DMS79 treated with DMSO at 0.1 percent for 48 hours (cell line): ENCODE data around the gene SLC47A2.

ENCODE experiments used
- DNase-seq: peaks from one replicate; lab custom pipeline; 2025; lab: John Stamatoyannopoulos, UW

Gene SLC47A2

GRCh38 chr17:19664136-19664820 is 52.1 kb downstream of the SLC47A2 start:
- no peak for DNase-seq

DNA sequence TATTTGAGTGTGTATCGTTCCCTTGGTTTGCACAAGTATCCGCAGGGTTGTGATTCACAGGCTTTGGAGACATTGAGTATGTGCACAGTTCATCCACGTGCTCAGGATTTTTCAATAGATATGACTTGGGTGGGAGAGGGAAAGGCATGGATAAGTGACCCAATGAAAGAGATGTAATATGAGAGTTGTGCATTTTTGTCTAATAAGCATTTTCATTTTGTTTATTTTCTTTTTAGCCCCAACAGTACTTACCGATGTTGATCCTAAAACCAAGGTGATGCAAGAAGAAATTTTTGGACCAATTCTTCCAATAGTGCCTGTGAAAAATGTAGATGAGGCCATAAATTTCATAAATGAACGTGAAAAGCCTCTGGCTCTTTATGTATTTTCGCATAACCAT is 53.3 kb downstream of the SLC47A2 start:
- DNase-seq = no peak

- DNase-seq = no peak
Observed at GRCh38 chr17:19661121-19661520, 55.3 kb downstream of the SLC47A2 start.

DNA sequence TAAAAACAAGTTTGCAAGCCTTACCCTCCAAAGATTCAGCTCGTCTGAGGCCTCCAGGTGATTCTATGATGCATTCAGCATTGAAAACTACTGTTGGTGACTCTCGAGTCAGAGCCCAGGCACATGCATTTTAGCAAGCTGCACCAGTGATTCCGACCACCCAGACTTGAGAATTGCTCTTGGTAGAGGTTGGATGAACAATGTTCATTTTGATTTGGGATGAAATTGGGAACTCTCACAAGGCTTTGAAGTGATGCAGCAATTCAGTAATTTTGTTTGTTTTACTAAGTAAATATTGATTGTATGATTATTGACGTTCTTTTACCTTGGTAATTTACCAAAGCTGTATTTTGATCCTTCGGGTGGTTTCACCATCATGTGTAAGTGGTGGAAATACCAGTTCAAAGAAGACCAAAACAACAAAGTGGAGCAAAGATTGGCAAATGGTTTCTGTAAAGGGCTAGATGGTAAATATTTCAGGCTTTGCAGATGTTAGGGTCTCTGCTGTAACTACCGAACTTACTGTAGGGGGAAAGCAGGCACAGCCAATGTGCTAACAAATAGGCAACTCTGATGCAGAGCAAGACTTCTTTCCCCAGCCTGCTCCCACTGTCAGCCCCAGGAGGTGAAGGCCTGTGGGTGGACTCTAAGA is 56.0 kb downstream of the SLC47A2 start:
- no peak for DNase-seq

- DNase-seq = no peak
Observed at GRCh38 chr17:19659366-19660177, 56.8 kb downstream of the SLC47A2 start.

GRCh38 chr17:19656851-19657581 is 59.4 kb downstream of the SLC47A2 start:
- no peak for DNase-seq

- DNase-seq = no peak
Observed at GRCh38 chr17:19656336-19656735, 60.0 kb downstream of the SLC47A2 start.

DNA sequence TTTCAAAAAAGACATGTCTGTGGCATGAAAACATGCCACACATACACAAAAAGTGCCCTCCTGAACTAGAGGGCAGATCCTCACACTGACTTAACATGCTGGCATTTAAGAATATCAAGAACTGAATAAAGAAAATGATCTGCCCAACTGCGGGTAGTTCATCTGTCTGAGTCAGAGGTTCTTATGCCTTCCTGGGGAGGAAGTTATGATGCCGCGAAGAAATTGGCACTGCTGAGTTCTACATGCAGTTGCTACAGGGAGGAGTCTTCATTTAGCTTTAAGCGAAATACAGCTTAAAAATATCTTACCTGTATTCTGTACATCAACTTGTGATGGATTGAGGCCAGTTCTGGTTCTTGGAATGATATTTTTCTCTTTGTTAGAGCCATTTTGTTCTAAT is 61.5 kb downstream of the SLC47A2 start:
- DNase-seq = no peak

DNA sequence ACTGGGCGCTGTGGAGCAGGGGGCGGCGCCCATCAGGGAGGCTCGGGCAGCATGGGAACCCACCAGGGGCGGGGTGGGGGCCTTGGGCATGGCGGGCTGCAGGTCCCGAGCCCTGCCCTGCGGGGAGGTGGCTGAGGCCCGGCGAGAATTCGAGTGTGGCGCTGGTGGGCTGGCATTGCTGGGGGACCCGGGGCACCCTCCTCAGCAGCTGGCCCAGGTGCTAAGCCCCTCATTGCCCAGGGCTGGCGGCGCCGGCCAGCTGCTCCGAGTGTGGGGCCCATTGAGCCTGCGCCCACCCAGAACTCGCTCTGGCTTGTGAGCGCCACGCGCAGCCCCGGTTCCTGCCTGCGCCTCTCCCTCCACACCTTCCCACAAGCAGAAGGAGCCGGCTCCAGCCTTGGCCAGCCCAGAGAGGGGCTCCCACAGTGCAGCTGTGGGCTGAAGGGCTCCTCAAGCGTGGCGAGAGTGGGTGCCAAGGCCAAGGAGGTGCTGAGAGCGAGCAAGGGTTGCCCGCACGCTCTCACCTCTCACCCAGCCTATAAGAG is 62.0 kb downstream of the SLC47A2 start:
- no peak for DNase-seq

GRCh38 chr17:19652595-19652994 is 63.8 kb downstream of the SLC47A2 start:
- no peak for DNase-seq

DNA sequence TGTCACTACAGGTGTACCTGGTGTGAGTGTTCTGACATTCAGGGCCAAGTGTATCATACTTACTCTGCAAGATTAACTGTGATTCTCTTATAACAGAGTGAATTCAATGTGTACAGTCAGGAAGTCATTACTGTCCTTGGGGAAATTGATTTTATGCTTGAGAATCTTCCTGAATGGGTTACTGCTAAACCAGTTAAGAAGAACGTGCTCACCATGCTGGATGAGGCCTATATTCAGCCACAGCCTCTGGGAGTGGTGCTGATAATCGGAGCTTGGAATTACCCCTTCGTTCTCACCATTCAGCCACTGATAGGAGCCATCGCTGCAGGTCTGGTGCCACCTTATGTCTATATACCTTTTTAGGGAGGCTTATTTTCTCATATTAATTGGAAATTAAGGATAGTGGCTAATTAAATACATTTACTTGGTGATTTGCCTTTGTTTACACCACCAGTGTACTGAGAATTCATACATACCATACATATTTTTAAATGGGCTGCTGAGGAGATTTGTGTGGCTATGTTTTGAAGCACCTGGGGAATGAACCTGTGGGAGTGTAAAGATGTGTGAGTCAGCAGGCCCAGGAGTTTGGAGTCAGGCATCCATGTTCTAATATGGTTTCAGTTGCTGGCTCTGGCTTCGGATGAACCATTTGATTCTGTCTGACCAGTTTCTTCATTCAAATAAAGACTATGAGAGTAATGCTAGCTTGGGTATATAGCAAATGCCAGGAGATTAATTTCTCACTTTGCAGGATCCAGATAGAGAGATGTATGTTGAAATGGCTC is 64.7 kb downstream of the SLC47A2 start:
- DNase-seq = no peak

- DNase-seq = no peak
Observed at GRCh38 chr17:19650826-19651225, 65.6 kb downstream of the SLC47A2 start.

- DNase-seq = no peak
Observed at GRCh38 chr17:19649274-19649541, 67.2 kb downstream of the SLC47A2 start.

DNA sequence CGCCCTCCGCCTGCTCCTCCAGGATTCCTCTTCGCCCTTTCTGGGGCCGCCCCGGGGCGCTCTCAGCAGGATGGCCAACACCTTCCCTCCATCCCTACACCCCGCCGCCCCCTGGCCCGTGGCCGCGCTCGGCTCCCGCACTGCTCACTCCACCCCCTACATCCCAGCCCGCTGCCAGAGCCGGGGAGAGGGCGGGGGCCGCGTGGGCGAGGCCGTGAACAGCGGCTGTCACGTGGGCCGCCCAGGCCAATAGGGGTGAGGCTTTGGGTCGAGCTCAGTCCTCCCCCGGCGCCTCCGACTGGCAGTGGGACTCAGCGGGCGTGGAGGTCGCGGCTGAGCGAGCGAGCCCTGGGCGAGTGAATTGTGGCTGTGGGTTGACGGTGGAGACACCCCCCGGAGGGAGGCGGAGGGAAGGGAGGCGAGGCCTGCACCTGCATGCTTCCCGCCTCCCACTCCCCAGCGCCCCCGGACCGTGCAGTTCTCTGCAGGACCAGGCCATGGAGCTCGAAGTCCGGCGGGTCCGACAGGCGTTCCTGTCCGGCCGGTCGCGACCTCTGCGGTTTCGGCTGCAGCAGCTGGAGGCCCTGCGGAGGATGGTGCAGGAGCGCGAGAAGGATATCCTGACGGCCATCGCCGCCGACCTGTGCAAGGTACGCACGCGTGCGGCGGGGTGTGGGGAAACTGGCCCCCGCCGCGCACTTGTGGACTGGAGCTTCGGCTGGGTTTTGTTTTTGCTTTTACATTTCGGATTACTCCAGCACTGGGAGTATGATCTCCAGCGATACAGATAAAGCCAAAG is 67.7 kb downstream of the SLC47A2 start, which contains the start of gene ALDH3A2:
Gene ALDH3A2, plus strand, starts transcription at position 277 of the 799 bp plus-strand sequence. Its CDS starts 221 bp downstream, at position 498.
- DNase-seq = peak; percentile 76

DNA sequence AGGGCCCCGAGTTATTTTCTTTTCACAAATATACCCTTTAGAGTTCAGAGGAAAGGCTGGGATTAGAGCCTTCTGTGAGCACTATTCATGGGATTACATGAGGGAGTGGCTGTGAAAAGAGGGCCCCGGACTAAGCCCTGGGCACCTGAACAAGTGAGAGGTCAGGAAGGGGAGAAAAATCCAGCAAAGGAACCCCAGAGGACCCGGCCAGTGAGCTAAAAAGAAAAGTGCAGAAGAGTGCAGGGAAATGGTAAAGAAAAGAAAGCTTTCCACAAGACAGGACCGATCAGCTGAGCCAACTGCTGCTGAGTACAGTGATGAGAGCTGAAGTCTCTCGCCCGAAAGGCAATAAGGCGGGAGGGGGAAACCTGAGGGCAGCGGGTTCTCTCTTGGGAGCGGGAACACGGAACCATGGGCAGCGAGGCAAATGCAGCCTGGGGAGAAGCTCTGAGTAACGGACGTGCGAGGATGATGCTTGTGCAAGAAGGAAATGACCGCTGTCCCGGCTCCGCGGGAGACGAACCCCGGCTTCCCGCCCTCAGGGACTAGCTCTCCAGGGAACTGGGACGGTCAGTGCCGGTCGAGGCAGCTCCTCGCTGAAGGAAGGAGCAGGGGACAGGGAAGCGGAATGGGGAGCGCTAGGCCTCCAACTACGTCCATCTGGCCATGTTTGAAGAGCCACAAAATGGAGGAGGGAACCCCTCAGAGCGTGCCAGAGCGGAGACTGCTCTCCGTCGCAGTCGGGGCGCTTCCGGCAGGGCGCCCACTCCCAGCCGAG is 68.5 kb downstream of the SLC47A2 start:
- peak; percentile 68 for DNase-seq

GRCh38 chr17:19646788-19647696 is 69.3 kb downstream of the SLC47A2 start:
- no peak for DNase-seq

DNA sequence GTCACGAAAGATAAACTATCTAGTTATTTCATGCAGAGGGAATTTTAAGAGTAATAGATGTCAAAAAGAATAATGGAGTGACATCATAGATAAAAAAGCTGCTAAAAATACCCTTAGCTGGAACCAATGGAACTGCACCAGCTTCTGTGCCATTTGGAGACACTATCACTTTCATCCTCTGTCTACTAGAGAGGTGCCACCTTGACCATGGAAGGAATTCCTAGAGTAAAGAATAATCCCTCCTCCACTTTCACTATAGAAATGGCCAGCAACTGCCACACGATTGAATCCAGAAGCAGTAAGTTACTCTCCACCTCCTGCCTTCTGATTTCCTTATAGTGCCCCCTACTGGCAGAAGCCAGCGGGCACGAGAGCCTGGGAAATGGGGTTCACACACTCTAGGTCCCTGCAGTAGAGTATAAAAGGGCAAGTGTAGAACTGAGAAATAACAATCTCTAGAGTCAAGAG is 70.6 kb downstream of the SLC47A2 start:
- no peak for DNase-seq

- no peak for DNase-seq
Observed at GRCh38 chr17:19644493-19645210, 71.7 kb downstream of the SLC47A2 start.
